K562 (cell line): ENCODE data around the gene LY6G6C. TPM values are rescaled to one million over a fixed set of nuclear protein-coding genes. Genes with fewer than 3 reads are reported as not detected.
A peak's percentile ranks its signal among the peaks of the same experiment; 100 is the strongest.

Source experiments
- ATF4 ChIP-seq: fragments of 450-650 bp; formaldehyde crosslinking; IDR thresholded peaks from 2 replicates; pipeline ENCODE4 v1.4.0; 2022; ENCODE audit warnings: mild to moderate bottlenecking, moderate library complexity
- BMI1 ChIP-seq: fragments of 150-350 bp; IDR thresholded peaks from 2 replicates; pipeline ENCODE4 v1.6.1; 2014; ENCODE audit warnings: low read length
- CAMTA2 ChIP-seq: fragments of 250-450 bp; sonication (Bioruptor Pico); conservative IDR thresholded peaks from 2 replicates; pipeline ENCODE4 v1.5.1; 2022
- CEBPG ChIP-seq, 3 experiments: fragments of 200-800 bp in 1 of 3; sonication (Bioruptor generic) in 1 of 3; sonication (generic) in 1 of 3; formaldehyde crosslinking in 1 of 3; IDR thresholded peaks in 2 of 3; conservative IDR thresholded peaks in 1 of 3; 2 replicates each; pipeline versions ENCODE4 v1.6.1 to v1.8.0; 2016 to 2022; ENCODE audit warnings: missing compliant biosample characterization in 2 of 3, missing genetic modification characterization in 2 of 3, mild to moderate bottlenecking in 1 of 3, missing genetic modification reagents in 1 of 3
- CHD1 ChIP-seq: fragments of 200-600 bp; sonication (generic); IDR thresholded peaks from one replicate; pipeline ENCODE4 v1.6.1; 2012; ENCODE audit warnings: mild to moderate bottlenecking, moderate library complexity, low read length, inconsistent platforms
- DMBX1 ChIP-seq: fragments of 250-450 bp; sonication (Bioruptor Pico); IDR thresholded peaks from 2 replicates; pipeline ENCODE4 v1.8.0; 2022; ENCODE audit warnings: inconsistent platforms, mild to moderate bottlenecking, moderate library complexity, borderline replicate concordance
- EP300 ChIP-seq: IDR thresholded peaks from 2 replicates; pipeline ENCODE4 v1.6.1; 2012; ENCODE audit warnings: low read length, improper control_type of control experiment
- ETV1 ChIP-seq: fragments of 450-650 bp; conservative IDR thresholded peaks from 2 replicates; pipeline ENCODE4 v1.6.1; 2016; ENCODE audit warnings: missing genetic modification characterization, control low read depth, low read depth, missing compliant biosample characterization
- GABPB1 ChIP-seq: sonication (generic); formaldehyde crosslinking; IDR thresholded peaks from 2 replicates; pipeline ENCODE4 v1.8.0; 2022; ENCODE audit warnings: mild to moderate bottlenecking, missing genetic modification reagents
- HBP1 ChIP-seq: fragments of 450-650 bp; formaldehyde crosslinking; IDR thresholded peaks from 2 replicates; pipeline ENCODE4 v1.4.0; 2022; ENCODE audit warnings: missing genetic modification characterization
- HMGN3 ChIP-seq: IDR thresholded peaks from 2 replicates; pipeline ENCODE4 v1.6.1; 2011; ENCODE audit warnings: borderline replicate concordance, low read depth, mild to moderate bottlenecking, mixed read lengths, low read length; ENCODE audit not compliant: insufficient read length; ENCODE audit errors: extremely low read depth
- KDM4B ChIP-seq, 2 experiments: fragments of 450-650 bp in 1 of 2; sonication (generic) in 1 of 2; IDR thresholded peaks; 2 replicates each; pipeline ENCODE4 v1.6.1; 2016 to 2017; ENCODE audit warnings: borderline replicate concordance in 2 of 2, antibody characterized with exemption in 1 of 2, low read depth in 1 of 2, mild to moderate bottlenecking in 1 of 2
- KLF1 ChIP-seq: fragments of 450-650 bp; IDR thresholded peaks from 2 replicates; pipeline ENCODE4 v1.6.1; 2016; ENCODE audit warnings: missing genetic modification characterization, missing compliant biosample characterization
- NFYB ChIP-seq: IDR thresholded peaks from 2 replicates; pipeline ENCODE4 v1.6.1; 2011; ENCODE audit warnings: mild to moderate bottlenecking, moderate library complexity; ENCODE audit not compliant: insufficient read length; ENCODE audit errors: extremely low read depth
- PHB ChIP-seq: fragments of 250-450 bp; sonication (Bioruptor Pico); IDR thresholded peaks from 2 replicates; pipeline ENCODE4 v1.5.0; 2021
- POLR2AphosphoS5 ChIP-seq: IDR thresholded peaks from 2 replicates; pipeline ENCODE4 v1.6.1; 2011; ENCODE audit warnings: mild to moderate bottlenecking, low read depth, low read length, moderate library complexity; ENCODE audit not compliant: control insufficient read depth, insufficient read depth
- RAD51 ChIP-seq: fragments of 450-650 bp; IDR thresholded peaks from 2 replicates; pipeline ENCODE4 v1.7.1; 2016; ENCODE audit warnings: low read depth, mild to moderate bottlenecking, borderline replicate concordance
- RCOR1 ChIP-seq, 2 experiments: IDR thresholded peaks; 2 replicates each; pipeline ENCODE4 v1.6.1; 2012; ENCODE audit warnings: low read depth in 2 of 2, low read length in 2 of 2, borderline replicate concordance in 1 of 2, improper control_type of control experiment in 1 of 2
- SMARCA4 ChIP-seq: fragments of 450-650 bp; IDR thresholded peaks from 2 replicates; pipeline ENCODE4 v1.6.1; 2016
- SMARCE1 ChIP-seq: fragments of 450-650 bp; IDR thresholded peaks from 2 replicates; pipeline ENCODE4 v1.7.1; 2016; ENCODE audit warnings: mild to moderate bottlenecking
- STAT6 ChIP-seq: sonication (generic); formaldehyde crosslinking; IDR thresholded peaks from 2 replicates; pipeline ENCODE4 v1.8.1; 2023; ENCODE audit warnings: mild to moderate bottlenecking, missing genetic modification reagents
- ZNF124 ChIP-seq: sonication (generic); formaldehyde crosslinking; IDR thresholded peaks from 2 replicates; pipeline ENCODE4 v1.8.1; 2022; ENCODE audit warnings: missing genetic modification reagents
- ZNF431 ChIP-seq: sonication (generic); formaldehyde crosslinking; IDR thresholded peaks from 2 replicates; pipeline ENCODE4 v1.8.0; 2022; ENCODE audit warnings: mild to moderate bottlenecking, missing genetic modification reagents
- ZNF75A ChIP-seq: fragments of 450-650 bp; formaldehyde crosslinking; IDR thresholded peaks from 2 replicates; pipeline ENCODE4 v1.4.0; 2020; ENCODE audit warnings: mild to moderate bottlenecking
- ZNF764 ChIP-seq: fragments of 250-450 bp; sonication (Bioruptor Pico); IDR thresholded peaks from 2 replicates; pipeline ENCODE4 v1.4.0; 2020; ENCODE audit warnings: low read depth, mild to moderate bottlenecking, moderate library complexity
- polyA plus RNA-seq, 8 experiments: library from polyadenylated mRNA; depleted of rRNA in 4 of 8; stranded (reverse) in 5 of 8; unstranded in 3 of 8; fragments of >200 nt; fragmentation: Nextera tagmentation in 2 of 8; fragmentation: Illumina TruSeq in 1 of 8; extraction: Ambion mirVana in 2 of 8; extraction: Trizol in 1 of 8; gene quantifications; 2 replicates each; pipeline versions ENCODE4 v1.2.1 to v1.2.3, GENCODE V29; 2011 to 2014; ENCODE audit warnings: inconsistent platforms in 1 of 8, missing spikeins in 1 of 8
- total RNA-seq, 7 experiments: library from RNA; depleted of rRNA in 6 of 7; stranded (reverse); fragments of >200 nt in 6 of 7; fragmentation: Illumina TruSeq in 2 of 7; extraction: Trizol in 2 of 7; gene quantifications; 2 replicates each; pipeline versions ENCODE4 v1.2.1 to v1.2.3, GENCODE V29; 2011 to 2021; ENCODE audit warnings: low replicate concordance in 1 of 7

LY6G6C gene
- total and polyA plus RNA-seq, 9 of the 15 experiments (the other 6 are each of a cell fraction or from before 2014, with no cell fraction given) = 0.06 to 0.20 TPM; not detected in 7

GRCh38 chr6:31686483-31686882, 35.1 kb downstream of the LY6G6C start (continued):
- TF ChIP-seq ATF4 (CRISPR knock-in tag) = no peak
- no peak for TF ChIP-seq ZNF75A (CRISPR knock-in tag)
- no peak for TF ChIP-seq RAD51
- peak in 1 of 2 experiments; percentile 64; a peak in 2 of 4 replicates for TF ChIP-seq RCOR1 (IDR thresholded peaks at IDR 0.05; ENCODE audit: borderline replicate concordance in 1 of 2, low read depth in 2 of 2, low read length in 2 of 2)
- no peak for TF ChIP-seq NFYB
- TF ChIP-seq ZNF764 = no peak
- no peak for TF ChIP-seq CEBPG (CRISPR knock-in tag; IDR thresholded peaks at IDR 0.05)
- TF ChIP-seq CEBPG (tag; conservative IDR thresholded peaks at IDR 0.05 in 1 of 2, IDR thresholded peaks at IDR 0.05 in 1 of 2) = no peak
- TF ChIP-seq EP300 = peak; percentile 59; the same call in 1 of the 2 replicates
- TF ChIP-seq ZNF431 (CRISPR knock-in tag) = no peak
- no peak for TF ChIP-seq KLF1 (tag)
- TF ChIP-seq BMI1 = no peak
- no peak for TF ChIP-seq CHD1
- TF ChIP-seq KDM4B (IDR thresholded peaks at IDR 0.05; ENCODE audit: borderline replicate concordance in 2 of 2, low read depth in 1 of 2) = no peak
- no peak for TF ChIP-seq PHB (CRISPR knock-in tag)
- TF ChIP-seq GABPB1 (CRISPR knock-in tag) = no peak
- no peak for TF ChIP-seq ETV1
- no peak for TF ChIP-seq HMGN3
- no peak for TF ChIP-seq CAMTA2 (CRISPR knock-in tag)
- TF ChIP-seq SMARCA4 = peak; percentile 66
- peak; percentile 45; the same call in 1 of the 2 replicates for TF ChIP-seq HBP1 (CRISPR knock-in tag)
- peak; percentile 76; the same call in 1 of the 2 replicates for TF ChIP-seq POLR2AphosphoS5
- TF ChIP-seq DMBX1 (CRISPR knock-in tag) = 0 out of 2 replicates have a peak, but pooled peaks have one; percentile 52
- TF ChIP-seq SMARCE1 = peak; percentile 52; the same call in 1 of the 2 replicates
- no peak for TF ChIP-seq ZNF124 (CRISPR knock-in tag)
- TF ChIP-seq STAT6 (CRISPR knock-in tag) = no peak
